Measurements from ENCODE around the gene DLK1.

DLK1 gene

GRCh38 chr14:100778526-100778882 is 51.8 kb downstream of the DLK1 start:
- Histone ChIP-seq H3K4me2 (ENCODE audit: low read length) (no peak overlapping the region), H3K4me1 (no peaks in the 10 kb centered on the region), H3K27ac (no peak overlapping the region)

DNA sequence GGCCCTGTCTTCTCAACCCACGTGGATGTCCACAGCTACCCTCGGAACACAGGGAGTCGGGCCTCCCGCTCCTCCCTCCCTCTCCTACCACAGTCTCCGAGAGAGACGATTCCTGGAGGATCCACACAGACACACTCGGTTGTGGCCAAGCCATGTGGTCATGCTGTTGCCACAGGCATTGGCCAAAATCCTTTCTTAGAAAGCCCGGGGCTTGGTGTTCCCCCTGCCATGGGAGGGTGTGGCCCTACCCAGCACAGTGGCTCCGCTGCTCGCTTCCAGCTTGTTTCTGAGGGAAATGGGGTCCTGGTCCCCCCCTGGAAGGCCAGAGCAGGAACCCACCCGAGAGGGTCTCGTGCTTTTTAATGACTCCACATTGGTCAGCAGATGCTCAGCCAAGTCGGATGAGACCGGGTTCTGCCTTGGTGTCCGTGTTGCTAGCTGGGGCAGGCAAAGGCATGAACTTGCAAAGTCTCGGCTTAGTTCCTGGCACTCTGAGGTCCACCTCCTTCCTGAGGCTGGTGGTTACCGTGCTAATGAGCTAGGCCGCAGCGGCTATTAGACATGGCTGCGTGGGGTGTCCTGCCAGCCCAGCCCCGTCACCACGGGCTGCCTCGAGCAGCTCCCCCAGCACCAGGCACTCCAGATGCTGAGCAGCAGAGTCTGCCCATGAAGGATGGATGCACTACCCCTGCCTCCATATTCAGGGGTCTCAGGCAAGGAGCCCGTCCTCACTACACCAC is 52.4 kb downstream of the DLK1 start:
- no peak overlapping the region for H3K4me2 ChIP-seq (ENCODE audit: low read length)
- H3K9me3 ChIP-seq (ENCODE audit: control insufficient read depth, low read length), result no peaks in the 10 kb centered on the region
- no peak overlapping the region for H3K27ac ChIP-seq
- H3K9ac ChIP-seq, result no peak overlapping the region
- TF ChIP-seq, protein P1, sequence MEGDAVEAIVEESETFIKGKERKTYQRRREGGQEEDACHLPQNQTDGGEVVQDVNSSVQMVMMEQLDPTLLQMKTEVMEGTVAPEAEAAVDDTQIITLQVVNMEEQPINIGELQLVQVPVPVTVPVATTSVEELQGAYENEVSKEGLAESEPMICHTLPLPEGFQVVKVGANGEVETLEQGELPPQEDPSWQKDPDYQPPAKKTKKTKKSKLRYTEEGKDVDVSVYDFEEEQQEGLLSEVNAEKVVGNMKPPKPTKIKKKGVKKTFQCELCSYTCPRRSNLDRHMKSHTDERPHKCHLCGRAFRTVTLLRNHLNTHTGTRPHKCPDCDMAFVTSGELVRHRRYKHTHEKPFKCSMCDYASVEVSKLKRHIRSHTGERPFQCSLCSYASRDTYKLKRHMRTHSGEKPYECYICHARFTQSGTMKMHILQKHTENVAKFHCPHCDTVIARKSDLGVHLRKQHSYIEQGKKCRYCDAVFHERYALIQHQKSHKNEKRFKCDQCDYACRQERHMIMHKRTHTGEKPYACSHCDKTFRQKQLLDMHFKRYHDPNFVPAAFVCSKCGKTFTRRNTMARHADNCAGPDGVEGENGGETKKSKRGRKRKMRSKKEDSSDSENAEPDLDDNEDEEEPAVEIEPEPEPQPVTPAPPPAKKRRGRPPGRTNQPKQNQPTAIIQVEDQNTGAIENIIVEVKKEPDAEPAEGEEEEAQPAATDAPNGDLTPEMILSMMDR (IDR thresholded peaks at IDR 0.05), result no peak
- H3K79me2 ChIP-seq, result no peaks in the 10 kb centered on the region
- no peaks in the 10 kb centered on the region for H3K4me1 ChIP-seq
- H3K4me3 ChIP-seq (ENCODE audit: low read depth, low read length), result no peak overlapping the region
- no peak overlapping the region for H2AFZ ChIP-seq
- no peaks in the 10 kb centered on the region for H3K27me3 ChIP-seq (ENCODE audit: control insufficient read depth, insufficient read depth, low read length)
- H3K36me3 ChIP-seq (ENCODE audit: control insufficient read depth, insufficient read depth, low read length), result no peaks in the 10 kb centered on the region

More at GRCh38 chr14:100778526-100778882, 51.8 kb downstream of the DLK1 start:
- Histone ChIP-seq H3K79me2 (no peaks in the 10 kb centered on the region), H3K9me3 (ENCODE audit: control insufficient read depth, low read length) (no peaks in the 10 kb centered on the region), H3K9ac (no peak overlapping the region), H2AFZ (no peak overlapping the region), H3K36me3 (ENCODE audit: control insufficient read depth, insufficient read depth, low read length) (no peaks in the 10 kb centered on the region), H3K4me3 (ENCODE audit: low read depth, low read length) (no peak overlapping the region), H3K27me3 (ENCODE audit: control insufficient read depth, insufficient read depth, low read length) (no peaks in the 10 kb centered on the region)
- TF ChIP-seq, protein P1 (IDR thresholded peaks at IDR 0.05), result no peak

GRCh38 chr14:100779691-100780080 is 53.0 kb downstream of the DLK1 start:
- H3K36me3 ChIP-seq (ENCODE audit: control insufficient read depth, insufficient read depth, low read length), result no peaks in the 10 kb centered on the region
- no peaks in the 10 kb centered on the region for H3K4me1 ChIP-seq
- H3K9me3 ChIP-seq (ENCODE audit: control insufficient read depth, low read length), result no peaks in the 10 kb centered on the region
- no peaks in the 10 kb centered on the region for H3K27me3 ChIP-seq (ENCODE audit: control insufficient read depth, insufficient read depth, low read length)
- H2AFZ ChIP-seq, result no peak overlapping the region
- no peak overlapping the region for H3K4me2 ChIP-seq (ENCODE audit: low read length)
- H3K9ac ChIP-seq, result no peak overlapping the region
- H3K27ac ChIP-seq, result no peak overlapping the region
- TF ChIP-seq, protein P1 (IDR thresholded peaks at IDR 0.05), result no peak
- H3K79me2 ChIP-seq, result no peaks in the 10 kb centered on the region
- no peak overlapping the region for H3K4me3 ChIP-seq (ENCODE audit: low read depth, low read length)

DNA sequence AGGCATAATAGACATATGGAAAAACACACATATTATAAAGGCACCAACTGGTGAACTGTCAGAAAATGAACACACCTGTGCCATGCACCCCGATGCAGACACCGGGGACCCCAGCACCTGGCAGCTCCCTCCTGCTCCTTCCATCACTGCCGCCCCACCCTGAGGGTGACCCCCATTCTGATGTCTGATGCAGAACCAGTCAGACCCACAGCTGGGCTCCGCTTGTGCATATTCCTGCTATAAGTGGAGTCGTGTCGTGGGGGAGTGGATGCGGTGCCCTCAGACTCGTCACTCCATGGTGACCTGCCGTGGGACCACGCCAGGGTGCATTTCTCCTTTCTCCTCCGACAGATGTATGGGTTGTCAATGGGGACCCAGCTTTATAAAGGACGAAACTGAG is 53.6 kb downstream of the DLK1 start:
- TF ChIP-seq, protein P1 (IDR thresholded peaks at IDR 0.05), result no peak
- Histone ChIP-seq H3K4me2 (ENCODE audit: low read length) (no peak overlapping the region), H3K27ac (no peak overlapping the region), H3K4me3 (ENCODE audit: low read depth, low read length) (no peak overlapping the region), H3K4me1 (no peaks in the 10 kb centered on the region), H3K36me3 (ENCODE audit: control insufficient read depth, insufficient read depth, low read length) (no peaks in the 10 kb centered on the region), H3K27me3 (ENCODE audit: control insufficient read depth, insufficient read depth, low read length) (no peaks in the 10 kb centered on the region), H2AFZ (no peak overlapping the region), H3K9ac (no peak overlapping the region), H3K79me2 (no peaks in the 10 kb centered on the region), H3K9me3 (ENCODE audit: control insufficient read depth, low read length) (no peaks in the 10 kb centered on the region)
